Sigmoid colon (tissue), 3 donors: ENCODE measurements around the gene MOBP.

Source experiments
- POLR2A ChIP-seq, 2 donors: fragments of 450-650 bp; IDR thresholded peaks; one replicate each; pipeline ENCODE4 v1.6.1; 2016; ENCODE audit warnings: antibody characterized with exemption in 2 of 2, mild to moderate bottlenecking in 2 of 2, moderate library complexity in 2 of 2
- TF ChIP-seq, protein P1 (sequence below), 4 experiments: fragments of 450-650 bp in 3 of 4; fragments of 200-600 bp in 1 of 4; IDR thresholded peaks; one replicate each; pipeline ENCODE4 v1.5.1; 2016 to 2019; ENCODE audit warnings: antibody characterized with exemption in 4 of 4, mild to moderate bottlenecking in 3 of 4, moderate library complexity in 2 of 4

DNA sequence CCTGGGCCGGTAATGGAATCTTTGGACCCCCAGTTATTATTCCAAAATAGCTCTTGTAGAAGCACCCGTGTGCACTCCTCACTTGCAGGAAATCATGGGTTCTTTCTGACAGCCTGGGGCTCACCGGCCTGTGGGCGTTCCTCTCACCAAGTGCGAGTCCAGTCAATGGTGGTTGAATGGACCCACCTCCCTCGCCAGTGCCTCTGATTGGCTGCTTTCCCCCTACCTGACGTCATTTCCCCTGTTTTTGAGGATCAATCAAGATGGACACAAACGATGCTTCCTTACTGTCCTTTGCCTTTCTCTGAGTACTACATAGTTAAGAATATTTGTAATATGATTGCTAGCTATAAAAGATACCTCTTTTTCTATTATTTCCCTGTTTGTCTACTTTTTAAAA lies 18.1 kb downstream of the MOBP start:
- TF ChIP-seq, protein P1, sequence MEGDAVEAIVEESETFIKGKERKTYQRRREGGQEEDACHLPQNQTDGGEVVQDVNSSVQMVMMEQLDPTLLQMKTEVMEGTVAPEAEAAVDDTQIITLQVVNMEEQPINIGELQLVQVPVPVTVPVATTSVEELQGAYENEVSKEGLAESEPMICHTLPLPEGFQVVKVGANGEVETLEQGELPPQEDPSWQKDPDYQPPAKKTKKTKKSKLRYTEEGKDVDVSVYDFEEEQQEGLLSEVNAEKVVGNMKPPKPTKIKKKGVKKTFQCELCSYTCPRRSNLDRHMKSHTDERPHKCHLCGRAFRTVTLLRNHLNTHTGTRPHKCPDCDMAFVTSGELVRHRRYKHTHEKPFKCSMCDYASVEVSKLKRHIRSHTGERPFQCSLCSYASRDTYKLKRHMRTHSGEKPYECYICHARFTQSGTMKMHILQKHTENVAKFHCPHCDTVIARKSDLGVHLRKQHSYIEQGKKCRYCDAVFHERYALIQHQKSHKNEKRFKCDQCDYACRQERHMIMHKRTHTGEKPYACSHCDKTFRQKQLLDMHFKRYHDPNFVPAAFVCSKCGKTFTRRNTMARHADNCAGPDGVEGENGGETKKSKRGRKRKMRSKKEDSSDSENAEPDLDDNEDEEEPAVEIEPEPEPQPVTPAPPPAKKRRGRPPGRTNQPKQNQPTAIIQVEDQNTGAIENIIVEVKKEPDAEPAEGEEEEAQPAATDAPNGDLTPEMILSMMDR (IDR thresholded peaks at IDR 0.05) = no peak
- no peak for TF ChIP-seq POLR2A (IDR thresholded peaks at IDR 0.05)
